Karpas-422 (cell line): ENCODE data around the gene OLFM1. TPM values are rescaled to one million over a fixed set of nuclear protein-coding genes. Genes with fewer than 3 reads are reported as not detected.

Experiments
- DNase-seq: peaks from one replicate; pipeline ENCODE4 v3.0.0-alpha.2; 2015
- H2AFZ ChIP-seq: fragments of 200-600 bp; sonication (generic); 2 replicates; pipeline ENCODE4 v1.6.1; 2014; ENCODE audit warnings: antibody characterized with exemption, low read length, mixed read lengths
- H3K27ac ChIP-seq: fragments of 200-600 bp; sonication (generic); 2 replicates; pipeline ENCODE4 v1.5.1; 2014; ENCODE audit warnings: mild to moderate bottlenecking, low read length, moderate library complexity
- H3K27me3 ChIP-seq: fragments of 200-600 bp; sonication (generic); 2 replicates; pipeline ENCODE4 v1.6.1; 2014; ENCODE audit warnings: low read length, mixed read lengths
- H3K36me3 ChIP-seq: fragments of 200-600 bp; sonication (generic); 2 replicates; pipeline ENCODE4 v1.6.1; 2014; ENCODE audit warnings: low read length, mixed read lengths; ENCODE audit not compliant: insufficient read depth
- H3K4me1 ChIP-seq: fragments of 200-600 bp; sonication (generic); 2 replicates; pipeline ENCODE4 v1.6.1; 2014; ENCODE audit warnings: mild to moderate bottlenecking, low read length, mixed read lengths
- H3K4me2 ChIP-seq: fragments of 200-600 bp; sonication (generic); 2 replicates; pipeline ENCODE4 v1.6.1; 2014; ENCODE audit warnings: low read length, low read depth, mild to moderate bottlenecking; ENCODE audit not compliant: poor library complexity, severe bottlenecking
- H3K4me3 ChIP-seq: fragments of 200-600 bp; sonication (generic); 2 replicates; pipeline ENCODE4 v1.5.1; 2014; ENCODE audit warnings: mild to moderate bottlenecking, antibody characterized with exemption, low read length, mixed read lengths
- H3K79me2 ChIP-seq: fragments of 200-600 bp; sonication (generic); 2 replicates; pipeline ENCODE4 v1.6.1; 2014; ENCODE audit warnings: mild to moderate bottlenecking, low read length, mixed read lengths
- H3K9ac ChIP-seq: fragments of 200-600 bp; sonication (generic); 2 replicates; pipeline ENCODE4 v1.6.0; 2014; ENCODE audit warnings: low read length
- H3K9me2 ChIP-seq: fragments of 200-600 bp; sonication (generic), shearing (Covaris generic); replicated peaks from 2 replicates; pipeline ENCODE4 v1.6.0; 2014; ENCODE audit warnings: mild to moderate bottlenecking, low read length, moderate library complexity; ENCODE audit not compliant: insufficient read depth
- H3K9me3 ChIP-seq: fragments of 300-700, 200-600 bp; sonication (generic); 2 replicates; pipeline ENCODE4 v1.6.1; 2014; ENCODE audit warnings: low read length, mixed read lengths
- H4K20me1 ChIP-seq: fragments of 200-600 bp; sonication (generic); 2 replicates; pipeline ENCODE4 v1.6.1; 2014; ENCODE audit warnings: mild to moderate bottlenecking, antibody characterized with exemption, low read length, low read depth; ENCODE audit not compliant: insufficient read depth
- total RNA-seq: library from RNA; depleted of rRNA; stranded (reverse); fragments of >200 nt; shearing (Covaris generic); gene quantifications from 2 replicates; pipeline ENCODE4 v1.2.3, GENCODE V29; 2014; ENCODE audit warnings: low replicate concordance

Gene OLFM1
- total RNA-seq, 1 experiment from 2014 or later: not detected

- Histone ChIP-seq H2AFZ (no peak overlapping the region), H4K20me1 (no peaks in the 10 kb centered on the region), H3K9me2 (no peaks in the 10 kb centered on the region), H3K9ac (no peak overlapping the region), H3K36me3 (no peaks in the 10 kb centered on the region), H3K79me2 (no peaks in the 10 kb centered on the region), H3K9me3 (no peaks in the 10 kb centered on the region), H3K4me2 (no peak overlapping the region), H3K4me3 (no peak overlapping the region), H3K27ac (no peak overlapping the region), H3K4me1 (no peaks in the 10 kb centered on the region), H3K27me3 (no peaks in the 10 kb centered on the region)
- DNase-seq: no peak
Observed at GRCh38 chr9:135070964-135071735, 16.3 kb upstream of the OLFM1 start.

DNA sequence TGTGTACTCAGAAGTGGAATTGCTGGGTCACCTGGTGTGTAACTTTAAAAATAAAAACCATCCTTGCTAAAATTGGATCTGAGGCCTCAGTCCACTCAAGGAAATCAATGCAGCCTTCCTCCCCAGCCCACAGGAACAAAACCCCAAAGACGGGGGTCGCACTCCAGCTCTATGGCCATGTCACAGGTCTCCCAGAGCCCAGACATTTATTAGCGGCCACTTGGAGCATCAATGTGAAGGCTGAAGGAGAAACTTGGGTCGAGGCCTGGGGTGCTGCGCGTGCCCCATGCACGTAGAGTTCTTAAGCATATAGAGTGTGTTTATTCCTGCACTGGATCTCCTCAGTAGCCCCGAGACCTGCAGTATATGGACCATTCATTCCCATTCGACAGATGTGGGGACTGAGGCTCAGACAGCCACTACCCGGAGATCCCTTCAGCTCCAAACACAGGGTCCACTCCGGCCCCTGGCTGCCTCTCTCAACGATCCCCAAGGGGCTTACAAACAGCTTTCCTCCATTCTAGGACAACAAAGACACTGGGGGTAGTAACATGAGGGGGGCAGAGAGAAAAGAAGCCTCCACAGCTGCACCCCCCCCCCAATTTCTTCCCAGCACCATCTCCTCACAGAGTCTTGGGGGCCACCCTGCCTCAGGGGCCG lies 14.3 kb upstream of the OLFM1 start:
- Histone ChIP-seq H3K9me2 (no peaks in the 10 kb centered on the region), H3K9ac (no peak overlapping the region), H3K36me3 (no peaks in the 10 kb centered on the region), H2AFZ (no peak overlapping the region), H3K79me2 (no peaks in the 10 kb centered on the region), H4K20me1 (no peaks in the 10 kb centered on the region), H3K4me1 (no peaks in the 10 kb centered on the region), H3K4me3 (no peak overlapping the region), H3K27ac (no peak overlapping the region), H3K4me2 (no peak overlapping the region), H3K27me3 (no peaks in the 10 kb centered on the region), H3K9me3 (no peaks in the 10 kb centered on the region)
- DNase-seq: no peak

- no peak overlapping the region for H2AFZ ChIP-seq
- no peak overlapping the region for H3K4me3 ChIP-seq
- DNase-seq: no peak
- H3K4me2 ChIP-seq: no peak overlapping the region
- H3K36me3 ChIP-seq: no peaks in the 10 kb centered on the region
- no peak overlapping the region for H3K9ac ChIP-seq
- H4K20me1 ChIP-seq: no peaks in the 10 kb centered on the region
- H3K79me2 ChIP-seq: no peaks in the 10 kb centered on the region
- no peaks in the 10 kb centered on the region for H3K4me1 ChIP-seq
- no peaks in the 10 kb centered on the region for H3K27me3 ChIP-seq
- H3K9me3 ChIP-seq: no peaks in the 10 kb centered on the region
- H3K27ac ChIP-seq: no peak overlapping the region
- H3K9me2 ChIP-seq: no peaks in the 10 kb centered on the region
Observed at GRCh38 chr9:135073741-135074305, 13.6 kb upstream of the OLFM1 start.

DNA sequence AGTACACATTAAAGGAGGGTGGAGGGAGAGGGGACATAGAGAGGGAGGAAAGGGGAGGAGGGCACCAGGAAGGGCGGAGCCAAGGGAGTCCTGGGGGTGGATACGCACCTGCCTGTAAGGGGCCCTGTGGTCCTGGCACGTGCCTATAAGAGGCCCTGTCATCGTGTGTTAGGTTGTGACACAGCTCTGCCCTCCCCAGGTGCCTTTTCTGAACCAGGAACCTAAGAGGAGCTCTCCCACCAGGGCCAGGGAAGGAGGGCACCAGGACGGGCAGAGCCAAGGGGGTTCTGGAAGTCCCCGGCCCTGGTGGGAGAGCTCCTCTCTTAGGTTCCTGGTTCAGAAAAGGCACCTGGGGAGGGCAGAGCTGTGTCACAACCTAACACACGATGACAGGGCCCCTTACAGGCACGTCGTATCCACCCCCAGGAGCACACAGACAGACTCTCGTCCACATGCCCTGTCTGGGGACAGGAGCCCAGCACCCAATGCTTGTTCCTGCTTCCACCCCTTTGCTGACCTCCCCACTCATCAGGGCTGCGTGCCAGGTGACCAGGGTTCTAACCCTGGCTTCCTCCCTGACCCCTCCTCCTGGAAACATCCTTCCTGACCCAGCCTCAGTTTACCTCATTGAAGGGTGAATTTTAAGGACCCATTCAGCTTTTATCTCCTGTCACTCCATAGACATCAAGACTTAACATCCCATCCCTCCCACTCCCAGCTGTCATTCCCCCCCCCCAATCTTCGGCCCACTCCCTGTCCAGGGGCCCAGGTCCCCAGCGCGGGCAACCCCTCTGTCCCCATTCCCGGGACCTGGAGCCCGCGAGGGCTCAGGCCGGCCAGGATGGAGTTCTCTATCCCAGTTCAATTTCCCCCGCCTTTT lies 12.9 kb upstream of the OLFM1 start:
- Histone ChIP-seq H3K27me3 (no peaks in the 10 kb centered on the region), H3K27ac (no peak overlapping the region), H2AFZ (no peak overlapping the region), H3K9ac (no peak overlapping the region), H4K20me1 (no peaks in the 10 kb centered on the region), H3K4me1 (no peaks in the 10 kb centered on the region), H3K79me2 (no peaks in the 10 kb centered on the region), H3K4me3 (no peak overlapping the region), H3K9me3 (no peaks in the 10 kb centered on the region), H3K9me2 (no peaks in the 10 kb centered on the region), H3K36me3 (no peaks in the 10 kb centered on the region), H3K4me2 (no peak overlapping the region)
- DNase-seq: no peak

- no peaks in the 10 kb centered on the region for H3K36me3 ChIP-seq
- no peak overlapping the region for H3K9ac ChIP-seq
- H3K4me3 ChIP-seq: no peak overlapping the region
- H2AFZ ChIP-seq: no peak overlapping the region
- no peaks in the 10 kb centered on the region for H4K20me1 ChIP-seq
- DNase-seq: no peak
- no peaks in the 10 kb centered on the region for H3K4me1 ChIP-seq
- H3K27me3 ChIP-seq: no peaks in the 10 kb centered on the region
- no peak overlapping the region for H3K27ac ChIP-seq
- H3K9me3 ChIP-seq: no peaks in the 10 kb centered on the region
- no peak overlapping the region for H3K4me2 ChIP-seq
- no peaks in the 10 kb centered on the region for H3K9me2 ChIP-seq
- H3K79me2 ChIP-seq: no peaks in the 10 kb centered on the region
Observed at GRCh38 chr9:135075234-135076142, 12.0 kb upstream of the OLFM1 start.

- no peak overlapping the region for H3K4me2 ChIP-seq
- no peaks in the 10 kb centered on the region for H3K9me2 ChIP-seq
- H3K4me1 ChIP-seq: no peaks in the 10 kb centered on the region
- H3K9me3 ChIP-seq: no peaks in the 10 kb centered on the region
- no peaks in the 10 kb centered on the region for H3K79me2 ChIP-seq
- no peaks in the 10 kb centered on the region for H3K27me3 ChIP-seq
- no peak for DNase-seq
- no peak overlapping the region for H3K27ac ChIP-seq
- H2AFZ ChIP-seq: no peak overlapping the region
- H4K20me1 ChIP-seq: no peaks in the 10 kb centered on the region
- no peaks in the 10 kb centered on the region for H3K36me3 ChIP-seq
- H3K9ac ChIP-seq: no peak overlapping the region
- no peak overlapping the region for H3K4me3 ChIP-seq
Observed at GRCh38 chr9:135076143-135076875, 11.2 kb upstream of the OLFM1 start.

- no peak for DNase-seq
Observed at GRCh38 chr9:135076876-135077430, 10.5 kb upstream of the OLFM1 start.

More at GRCh38 chr9:135076876-135077430, 10.5 kb upstream of the OLFM1 start:
- no peaks in the 10 kb centered on the region for H3K36me3 ChIP-seq
- H3K9me2 ChIP-seq: no peaks in the 10 kb centered on the region
- no peaks in the 10 kb centered on the region for H4K20me1 ChIP-seq
- no peaks in the 10 kb centered on the region for H3K79me2 ChIP-seq
- no peak overlapping the region for H3K9ac ChIP-seq
- H3K9me3 ChIP-seq: no peaks in the 10 kb centered on the region
- H3K4me1 ChIP-seq: no peaks in the 10 kb centered on the region
- no peaks in the 10 kb centered on the region for H3K27me3 ChIP-seq
- no peak overlapping the region for H3K4me2 ChIP-seq
- no peak overlapping the region for H2AFZ ChIP-seq
- H3K4me3 ChIP-seq: no peak overlapping the region
- no peak overlapping the region for H3K27ac ChIP-seq
